ENCODE results near the gene LIX1. TPM values are rescaled to one million over a fixed set of nuclear protein-coding genes. Genes with fewer than 3 reads are reported as not detected.

LIX1 gene
- total and polyA plus RNA-seq, 2 of the 8 experiments (the other 6 are each of a cell fraction or from before 2014, with no cell fraction given): 0.26 to 0.45 TPM

DNA sequence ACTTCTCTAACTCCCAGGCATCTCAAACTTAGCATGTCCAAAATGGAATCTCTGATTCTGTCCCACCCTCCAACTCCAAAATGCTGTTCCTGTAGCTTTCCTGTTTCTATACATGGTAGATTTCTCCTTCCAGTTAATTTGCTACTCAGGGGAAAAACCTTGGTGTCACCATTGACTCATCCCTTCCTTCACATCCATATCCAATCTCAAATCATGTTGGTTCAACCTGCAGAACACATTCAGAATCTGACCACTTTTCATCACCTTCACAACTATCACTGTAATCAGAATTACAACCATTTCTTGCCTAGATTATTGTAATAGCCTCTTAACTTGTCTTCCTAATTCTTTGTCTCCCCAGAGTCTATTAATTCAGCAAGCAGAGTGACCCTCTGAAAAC is 29.8 kb upstream of the LIX1 start:
- Histone ChIP-seq H4K20me1 (replicated peaks in 1 of 2; ENCODE audit: control insufficient read depth in 1 of 2, insufficient read depth in 2 of 2, low read length in 2 of 2) (peaks cover 1 to 2% of the 10 kb centered on the region in 2 experiments), H2BK12ac (ENCODE audit: low read depth, low read length) (no peak overlapping the region), H3K4me3 (ENCODE audit: extremely low read depth in 1 of 4, insufficient read depth in 2 of 4, low read depth in 3 of 4, low read length in 4 of 4) (no peak overlapping the region), H2BK120ac (replicated peaks; ENCODE audit: low read depth, low read length) (no peak overlapping the region), H3K79me2 (ENCODE audit: control insufficient read depth in 1 of 2, insufficient read depth in 2 of 2, low read length in 2 of 2) (no peaks in the 10 kb centered on the region), H3K23ac (ENCODE audit: insufficient read length) (no peak overlapping the region), H4K5ac (ENCODE audit: insufficient read length, low read depth, low read length) (no peak overlapping the region), H2BK5ac (ENCODE audit: low read depth, low read length) (no peak overlapping the region), H2BK20ac (ENCODE audit: low read length) (no peak overlapping the region), H2AK5ac (ENCODE audit: low read depth, low read length) (no peak overlapping the region), H2BK15ac (ENCODE audit: low read length) (no peak overlapping the region), H3K4me2 (ENCODE audit: insufficient read depth in 1 of 2, low read depth in 2 of 2, low read length in 2 of 2) (no peak overlapping the region), H3K4me1 (replicated peaks in 1 of 4; ENCODE audit: control insufficient read depth in 3 of 4, insufficient read depth in 4 of 4, low read length in 3 of 4) (no peaks in the 10 kb centered on the region), H3K4ac (replicated peaks; ENCODE audit: insufficient read length, low read depth, low read length) (no peak overlapping the region), H3K79me1 (ENCODE audit: low read depth, low read length) (no peaks in the 10 kb centered on the region), H3K56ac (replicated peaks; ENCODE audit: insufficient read length, low read depth, low read length) (no peak overlapping the region), H2AFZ (ENCODE audit: low read length) (no peak overlapping the region), H3K9me3 (ENCODE audit: insufficient read depth in 2 of 2, low read depth in 1 of 2, low read length in 1 of 2) (no peaks in the 10 kb centered on the region), H3K27me3 (replicated peaks in 1 of 4; ENCODE audit: control insufficient read depth in 3 of 4, extremely low read depth in 1 of 4, insufficient read depth in 3 of 4, low read length in 3 of 4) (no peaks in the 10 kb centered on the region), H3K14ac (ENCODE audit: insufficient read length) (no peak overlapping the region), H3K9ac (replicated peaks in 1 of 4; ENCODE audit: extremely low read depth in 1 of 4, low read depth in 3 of 4, low read length in 3 of 4) (no peak overlapping the region), H3K23me2 (ENCODE audit: low read depth, low read length) (no peaks in the 10 kb centered on the region), H3K27ac (ENCODE audit: low read depth, low read length) (no peak overlapping the region), H3K18ac (ENCODE audit: extremely low read depth, low read length) (no peak overlapping the region), H3K36me3 (ENCODE audit: control insufficient read depth in 2 of 4, insufficient read depth in 4 of 4, low read length in 3 of 4) (peaks cover 13 to 88% (median 47%) of the 10 kb centered on the region in 4 experiments), H4K91ac (replicated peaks; ENCODE audit: insufficient read length, low read length) (no peak overlapping the region), H4K8ac (ENCODE audit: extremely low read depth, insufficient read depth, low read length) (no peak overlapping the region)
- POLR2A ChIA-PET (ENCODE audit: partially characterized antibody): interaction anchor here (0.8 kb wide), 1 partner anchor 9 kb away, joined by 3 read pairs; no protein-coding TSS in a partner anchor
- no peak for DNase-seq (ENCODE audit: low read depth in 1 of 2, low spot score in 2 of 2)
- no peak for FAIRE-seq
- CTCF ChIA-PET (ENCODE audit: partially characterized antibody): interaction anchor here (0.9 kb wide), 1 partner anchor 178 kb away, joined by 3 read pairs; no protein-coding TSS in a partner anchor
- TF ChIP-seq, protein P1, sequence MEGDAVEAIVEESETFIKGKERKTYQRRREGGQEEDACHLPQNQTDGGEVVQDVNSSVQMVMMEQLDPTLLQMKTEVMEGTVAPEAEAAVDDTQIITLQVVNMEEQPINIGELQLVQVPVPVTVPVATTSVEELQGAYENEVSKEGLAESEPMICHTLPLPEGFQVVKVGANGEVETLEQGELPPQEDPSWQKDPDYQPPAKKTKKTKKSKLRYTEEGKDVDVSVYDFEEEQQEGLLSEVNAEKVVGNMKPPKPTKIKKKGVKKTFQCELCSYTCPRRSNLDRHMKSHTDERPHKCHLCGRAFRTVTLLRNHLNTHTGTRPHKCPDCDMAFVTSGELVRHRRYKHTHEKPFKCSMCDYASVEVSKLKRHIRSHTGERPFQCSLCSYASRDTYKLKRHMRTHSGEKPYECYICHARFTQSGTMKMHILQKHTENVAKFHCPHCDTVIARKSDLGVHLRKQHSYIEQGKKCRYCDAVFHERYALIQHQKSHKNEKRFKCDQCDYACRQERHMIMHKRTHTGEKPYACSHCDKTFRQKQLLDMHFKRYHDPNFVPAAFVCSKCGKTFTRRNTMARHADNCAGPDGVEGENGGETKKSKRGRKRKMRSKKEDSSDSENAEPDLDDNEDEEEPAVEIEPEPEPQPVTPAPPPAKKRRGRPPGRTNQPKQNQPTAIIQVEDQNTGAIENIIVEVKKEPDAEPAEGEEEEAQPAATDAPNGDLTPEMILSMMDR (IDR thresholded peaks at IDR 0.05; ENCODE audit: control extremely low read depth in 1 of 3, insufficient read depth in 1 of 3, low read depth in 1 of 3, low read length in 3 of 3): no peak
- TF ChIP-seq, protein P2, sequence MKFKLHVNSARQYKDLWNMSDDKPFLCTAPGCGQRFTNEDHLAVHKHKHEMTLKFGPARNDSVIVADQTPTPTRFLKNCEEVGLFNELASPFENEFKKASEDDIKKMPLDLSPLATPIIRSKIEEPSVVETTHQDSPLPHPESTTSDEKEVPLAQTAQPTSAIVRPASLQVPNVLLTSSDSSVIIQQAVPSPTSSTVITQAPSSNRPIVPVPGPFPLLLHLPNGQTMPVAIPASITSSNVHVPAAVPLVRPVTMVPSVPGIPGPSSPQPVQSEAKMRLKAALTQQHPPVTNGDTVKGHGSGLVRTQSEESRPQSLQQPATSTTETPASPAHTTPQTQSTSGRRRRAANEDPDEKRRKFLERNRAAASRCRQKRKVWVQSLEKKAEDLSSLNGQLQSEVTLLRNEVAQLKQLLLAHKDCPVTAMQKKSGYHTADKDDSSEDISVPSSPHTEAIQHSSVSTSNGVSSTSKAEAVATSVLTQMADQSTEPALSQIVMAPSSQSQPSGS (IDR thresholded peaks at IDR 0.05; ENCODE audit: low read length): no peak
- no peak for TF ChIP-seq POU5F1 (IDR thresholded peaks at IDR 0.05; ENCODE audit: low read depth, low read length)
- TF ChIP-seq POLR2AphosphoS5 (IDR thresholded peaks at IDR 0.05; ENCODE audit: low read depth, low read length): no peak
- TF ChIP-seq HDAC6 (IDR thresholded peaks at IDR 0.05; ENCODE audit: low read depth, low read length): no peak
- no peak for TF ChIP-seq SUZ12 (IDR thresholded peaks at IDR 0.05; ENCODE audit: low read length)
- TF ChIP-seq ASH2L (IDR thresholded peaks at IDR 0.05; ENCODE audit: low read length): no peak
- TF ChIP-seq CHD1 (IDR thresholded peaks at IDR 0.05; ENCODE audit: low read depth, low read length): no peak
- TF ChIP-seq, protein P3, sequence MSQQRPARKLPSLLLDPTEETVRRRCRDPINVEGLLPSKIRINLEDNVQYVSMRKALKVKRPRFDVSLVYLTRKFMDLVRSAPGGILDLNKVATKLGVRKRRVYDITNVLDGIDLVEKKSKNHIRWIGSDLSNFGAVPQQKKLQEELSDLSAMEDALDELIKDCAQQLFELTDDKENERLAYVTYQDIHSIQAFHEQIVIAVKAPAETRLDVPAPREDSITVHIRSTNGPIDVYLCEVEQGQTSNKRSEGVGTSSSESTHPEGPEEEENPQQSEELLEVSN (IDR thresholded peaks at IDR 0.05): no peak
